NB4 (cell line): Measurements from ENCODE around the gene LRRC56.

ENCODE experiments used
- CTCF ChIP-seq: IDR thresholded peaks from one replicate; pipeline ENCODE4 v1.5.1; 2012; ENCODE audit warnings: low read depth, low read length
- MAX ChIP-seq: IDR thresholded peaks from 2 replicates; pipeline ENCODE4 v1.6.1; 2011; ENCODE audit warnings: low read depth, low read length
- MYC ChIP-seq: IDR thresholded peaks from 2 replicates; pipeline ENCODE4 v1.6.1; 2011; ENCODE audit warnings: low read depth, low read length
- POLR2A ChIP-seq: IDR thresholded peaks from 2 replicates; pipeline ENCODE4 v1.6.1; 2011; ENCODE audit warnings: mild to moderate bottlenecking; ENCODE audit not compliant: insufficient read length; ENCODE audit errors: extremely low read depth

DNA sequence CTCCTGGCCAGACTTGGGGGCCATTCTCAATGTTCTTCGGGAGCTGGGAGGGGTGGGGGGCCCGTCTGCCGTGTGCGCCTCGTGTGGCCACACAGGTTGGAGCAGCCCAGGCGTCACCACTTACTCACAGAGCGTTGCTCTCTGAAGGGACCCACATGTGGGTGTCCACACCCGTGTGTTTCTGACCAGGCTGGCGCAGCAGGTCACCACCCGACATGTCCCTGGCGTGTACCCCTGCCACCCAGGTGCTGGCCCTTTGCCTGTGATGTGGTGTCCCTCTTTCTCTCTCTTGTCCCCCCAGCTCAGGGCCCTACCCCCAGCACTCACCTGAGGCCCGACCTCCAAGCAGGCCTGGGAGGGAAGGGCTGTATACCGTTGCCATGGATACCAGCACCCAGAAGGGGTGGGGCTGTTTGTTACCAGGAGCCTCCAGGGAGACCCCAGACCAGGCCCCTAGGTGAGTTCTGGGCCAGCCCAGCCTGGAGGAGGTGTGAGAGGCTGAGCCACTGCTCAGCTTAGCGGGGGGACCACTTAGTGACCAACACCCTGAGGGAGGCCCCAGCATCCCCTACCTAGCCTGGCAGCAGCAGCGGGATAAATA, 21.8 kb downstream of the LRRC56 start:
- no peak for TF ChIP-seq CTCF
- TF ChIP-seq POLR2A: no peak
- no peak for TF ChIP-seq MAX
- no peak for TF ChIP-seq MYC
